ENCODE data around the gene DPY19L1. TPM values are rescaled to one million over a fixed set of nuclear protein-coding genes. Genes with fewer than 3 reads are reported as not detected.

The DPY19L1 gene
- total RNA-seq, 2 experiments from 2014 or later = 5.8 to 17.6 TPM

Small RNA genes within 50 kb of the gene (microRNA-seq; reads per million reads assigned to microRNA genes)
- gene MIR548N (ENCODE audit: borderline replicate concordance) = 4.5 reads per million

Small RNA genes within 50 kb of the gene (small RNA-seq; reads per million reads assigned to genes)
- gene MIR548N = not detected
- gene RF00322 = not detected

Other genes with a start within 250 kb of the DPY19L1 start
- gene TBX20, start 216.6 kb upstream of the DPY19L1 start, total RNA-seq (2014; rRNA removed; shearing (Covaris generic)) = 2.6 and 3.0 TPM in 2 replicates
- gene TBX20, start 216.6 kb upstream of the DPY19L1 start, total RNA-seq (2022) = 6.0 and 7.6 TPM in 2 replicates

Data from OCI-LY7 (cell line).